ENCODE measurements around the gene TPP1. TPM values are rescaled to one million over a fixed set of nuclear protein-coding genes. Genes with fewer than 3 reads are reported as not detected.

TPP1 gene
- polyA plus RNA-seq, 1 donor (not counting 4 experiments of a cell fraction or from before 2014, with no cell fraction given), result 55.3 TPM

- Histone ChIP-seq H2AFZ (ENCODE audit: control insufficient read depth, low read length) (no peak overlapping the region), H4K20me1 (ENCODE audit: control insufficient read depth, extremely low read depth, insufficient read depth, low read length) (no peaks in the 10 kb centered on the region), H3K36me3 (ENCODE audit: control insufficient read depth in 2 of 2, extremely low read depth in 1 of 2, insufficient read depth in 2 of 2, low read length in 2 of 2) (no peaks in the 10 kb centered on the region), H3K27ac (ENCODE audit: control insufficient read depth, insufficient read depth, low read length) (no peak overlapping the region), H3K4me2 (ENCODE audit: control insufficient read depth, extremely low read depth, insufficient read depth, low read depth, low read length) (no peak overlapping the region), H3K9ac (ENCODE audit: control insufficient read depth, extremely low read depth, insufficient read depth, low read length) (no peak overlapping the region), H3K9me1 (ENCODE audit: control insufficient read depth, extremely low read depth, insufficient read depth, low read length) (no peaks in the 10 kb centered on the region), H3K9me3 (ENCODE audit: control insufficient read depth, low read depth, low read length) (no peaks in the 10 kb centered on the region), H3K4me1 (ENCODE audit: control insufficient read depth, extremely low read depth, insufficient read depth, low read length) (no peaks in the 10 kb centered on the region), H3K4me3 (ENCODE audit: control insufficient read depth in 2 of 3, extremely low read depth in 1 of 3, insufficient read depth in 2 of 3, low read depth in 1 of 3, low read length in 3 of 3) (no peak overlapping the region), H3K27me3 (ENCODE audit: control insufficient read depth, extremely low read depth, insufficient read depth, low read length) (no peaks in the 10 kb centered on the region), H3K79me2 (ENCODE audit: control insufficient read depth, insufficient read depth, low read length) (no peaks in the 10 kb centered on the region)
- DNase-seq (ENCODE audit: low read depth, low spot score) (no peak), FAIRE-seq (no peak)
- no peak for TF ChIP-seq CTCF (optimal IDR thresholded peaks at IDR 0.05 in 1 of 3, IDR thresholded peaks at IDR 0.05 in 1 of 3, conservative IDR thresholded peaks at IDR 0.05 in 1 of 3; ENCODE audit: extremely low read depth in 1 of 3, insufficient read depth in 2 of 3, low read length in 3 of 3)
- TF ChIP-seq EZH2 (IDR thresholded peaks at IDR 0.05; ENCODE audit: low read length), result no peak
- dilution Hi-C loops (cut with MboI; ENCODE audit: extremely low pct_ligation_motif_present, low sequenced_read_pairs), result no loop called here
These were observed 23.7 kb upstream of the TPP1 start for GRCh38 chr11:6642957-6643356.

- Histone ChIP-seq H3K9me3 (ENCODE audit: control insufficient read depth, low read depth, low read length) (no peaks in the 10 kb centered on the region), H3K9me1 (ENCODE audit: control insufficient read depth, extremely low read depth, insufficient read depth, low read length) (no peaks in the 10 kb centered on the region), H3K79me2 (ENCODE audit: control insufficient read depth, insufficient read depth, low read length) (no peaks in the 10 kb centered on the region)
These were observed 21.9 kb upstream of the TPP1 start for GRCh38 chr11:6640985-6641701.

More at GRCh38 chr11:6640985-6641701, 21.9 kb upstream of the TPP1 start:
- FAIRE-seq (no peak), DNase-seq (ENCODE audit: low read depth, low spot score) (no peak)
- dilution Hi-C loops (cut with MboI; ENCODE audit: extremely low pct_ligation_motif_present, low sequenced_read_pairs), result no loop called here
- H3K9ac ChIP-seq (ENCODE audit: control insufficient read depth, extremely low read depth, insufficient read depth, low read length), result no peak overlapping the region
- no peaks in the 10 kb centered on the region for H3K4me1 ChIP-seq (ENCODE audit: control insufficient read depth, extremely low read depth, insufficient read depth, low read length)
- no peak overlapping the region for H3K27ac ChIP-seq (ENCODE audit: control insufficient read depth, insufficient read depth, low read length)
- no peaks in the 10 kb centered on the region for H3K27me3 ChIP-seq (ENCODE audit: control insufficient read depth, extremely low read depth, insufficient read depth, low read length)
- H2AFZ ChIP-seq (ENCODE audit: control insufficient read depth, low read length), result no peak overlapping the region
- no peak overlapping the region for H3K4me2 ChIP-seq (ENCODE audit: control insufficient read depth, extremely low read depth, insufficient read depth, low read depth, low read length)
- H3K4me3 ChIP-seq (ENCODE audit: control insufficient read depth in 2 of 3, extremely low read depth in 1 of 3, insufficient read depth in 2 of 3, low read depth in 1 of 3, low read length in 3 of 3), result no peak overlapping the region
- no peak for TF ChIP-seq EZH2 (IDR thresholded peaks at IDR 0.05; ENCODE audit: low read length)
- no peak for TF ChIP-seq CTCF (optimal IDR thresholded peaks at IDR 0.05 in 1 of 3, IDR thresholded peaks at IDR 0.05 in 1 of 3, conservative IDR thresholded peaks at IDR 0.05 in 1 of 3; ENCODE audit: extremely low read depth in 1 of 3, insufficient read depth in 2 of 3, low read length in 3 of 3)
- no peaks in the 10 kb centered on the region for H4K20me1 ChIP-seq (ENCODE audit: control insufficient read depth, extremely low read depth, insufficient read depth, low read length)
- no peaks in the 10 kb centered on the region for H3K36me3 ChIP-seq (ENCODE audit: control insufficient read depth in 2 of 2, extremely low read depth in 1 of 2, insufficient read depth in 2 of 2, low read length in 2 of 2)

Measured in keratinocyte (primary cell).